ENCODE results near the gene TCOF1. TPM values are rescaled to one million over a fixed set of nuclear protein-coding genes. Genes with fewer than 3 reads are reported as not detected.

TCOF1 gene
- polyA plus RNA-seq, 3 donors from 2014 or later = 3.2 to 21.5 (median 3.5) TPM

GRCh38 chr5:150329881-150330876, 27.3 kb upstream of the TCOF1 start:
- Mint-ChIP-seq H3K27me3 (ENCODE audit: low read depth in 3 of 3) (peaks cover 0 to 4% (median 1%) of the 10 kb centered on the region in 3 donors), H3K4me1 (peaks cover 0 to 5% of the 10 kb centered on the region in 2 donors), H3K4me3 (no peak overlapping the region), H3K36me3 (no peaks in the 10 kb centered on the region), H3K27ac (no peak overlapping the region), H3K9me3 (no peaks in the 10 kb centered on the region)
- peak; percentile 17 to 52 (median 44) for DNase-seq

- peaks cover 0 to 3% (median 0%) of the 10 kb centered on the region in 3 donors for H3K27me3 Mint-ChIP-seq (ENCODE audit: low read depth in 3 of 3)
- H3K4me3 Mint-ChIP-seq = no peak overlapping the region
Observed at GRCh38 chr5:150333400-150333799, 24.1 kb upstream of the TCOF1 start.

GRCh38 chr5:150335778-150336177, 21.7 kb upstream of the TCOF1 start:
- H3K4me1 Mint-ChIP-seq = no peaks in the 10 kb centered on the region
- no peak for DNase-seq
- no peaks in the 10 kb centered on the region for H3K36me3 Mint-ChIP-seq
- no peak overlapping the region for H3K27ac Mint-ChIP-seq
- no peak overlapping the region for H3K4me3 Mint-ChIP-seq
- peaks cover 0 to 2% (median 0%) of the 10 kb centered on the region in 3 donors for H3K27me3 Mint-ChIP-seq (ENCODE audit: low read depth in 3 of 3)
- no peaks in the 10 kb centered on the region for H3K9me3 Mint-ChIP-seq

More at GRCh38 chr5:150333400-150333799, 24.1 kb upstream of the TCOF1 start:
- H3K27ac Mint-ChIP-seq = peak overlapping the region in 1 of 6 donors; percentile 46
- H3K9me3 Mint-ChIP-seq = no peaks in the 10 kb centered on the region
- DNase-seq = no peak
- peaks cover 0 to 5% of the 10 kb centered on the region in 2 donors for H3K4me1 Mint-ChIP-seq
- no peaks in the 10 kb centered on the region for H3K36me3 Mint-ChIP-seq

GRCh38 chr5:150338546-150338945, 19.0 kb upstream of the TCOF1 start:
- Mint-ChIP-seq H3K27me3 (ENCODE audit: low read depth in 3 of 3) (peaks cover 0 to 5% (median 2%) of the 10 kb centered on the region in 3 donors), H3K4me1 (peaks cover 14 to 15% of the 10 kb centered on the region in 2 donors), H3K9me3 (no peaks in the 10 kb centered on the region), H3K36me3 (no peaks in the 10 kb centered on the region), H3K4me3 (no peak overlapping the region), H3K27ac (no peak overlapping the region)
- DNase-seq = no peak

GRCh38 chr5:150339165-150339564, 18.3 kb upstream of the TCOF1 start:
- Mint-ChIP-seq H3K27ac (no peak overlapping the region), H3K4me1 (peaks cover 14 to 17% of the 10 kb centered on the region in 2 donors), H3K36me3 (no peaks in the 10 kb centered on the region), H3K4me3 (no peak overlapping the region), H3K27me3 (ENCODE audit: low read depth in 3 of 3) (peaks cover 0 to 5% (median 2%) of the 10 kb centered on the region in 3 donors), H3K9me3 (no peaks in the 10 kb centered on the region)
- no peak for DNase-seq

GRCh38 chr5:150339841-150340240, 17.7 kb upstream of the TCOF1 start:
- no peaks in the 10 kb centered on the region for H3K36me3 Mint-ChIP-seq
- peaks cover 14 to 17% of the 10 kb centered on the region in 2 donors for H3K4me1 Mint-ChIP-seq
- H3K4me3 Mint-ChIP-seq = no peak overlapping the region
- H3K27ac Mint-ChIP-seq = no peak overlapping the region
- H3K9me3 Mint-ChIP-seq = no peaks in the 10 kb centered on the region
- DNase-seq = no peak
- H3K27me3 Mint-ChIP-seq (ENCODE audit: low read depth in 3 of 3) = peaks cover 0 to 5% (median 2%) of the 10 kb centered on the region in 3 donors

- Mint-ChIP-seq H3K27me3 (ENCODE audit: low read depth in 3 of 3) (peaks cover 0 to 5% (median 2%) of the 10 kb centered on the region in 3 donors), H3K27ac (no peak overlapping the region), H3K36me3 (no peaks in the 10 kb centered on the region), H3K9me3 (no peaks in the 10 kb centered on the region), H3K4me3 (no peak overlapping the region), H3K4me1 (peaks cover 14 to 17% of the 10 kb centered on the region in 2 donors)
- no peak for DNase-seq
Observed at GRCh38 chr5:150340614-150341255, 16.8 kb upstream of the TCOF1 start.

GRCh38 chr5:150341331-150341730, 16.2 kb upstream of the TCOF1 start:
- DNase-seq = no peak
- H3K4me1 Mint-ChIP-seq = peaks cover 14 to 17% of the 10 kb centered on the region in 2 donors
- peaks cover 0 to 5% (median 2%) of the 10 kb centered on the region in 3 donors for H3K27me3 Mint-ChIP-seq (ENCODE audit: low read depth in 3 of 3)
- H3K27ac Mint-ChIP-seq = no peak overlapping the region
- no peaks in the 10 kb centered on the region for H3K36me3 Mint-ChIP-seq
- H3K4me3 Mint-ChIP-seq = no peak overlapping the region
- H3K9me3 Mint-ChIP-seq = no peaks in the 10 kb centered on the region

GRCh38 chr5:150341989-150342388, 15.5 kb upstream of the TCOF1 start:
- Mint-ChIP-seq H3K27me3 (ENCODE audit: low read depth in 3 of 3) (peaks cover 0 to 3% (median 2%) of the 10 kb centered on the region in 3 donors), H3K4me1 (peaks cover 14 to 17% of the 10 kb centered on the region in 2 donors), H3K9me3 (no peaks in the 10 kb centered on the region), H3K27ac (no peak overlapping the region), H3K36me3 (no peaks in the 10 kb centered on the region), H3K4me3 (no peak overlapping the region)
- no peak for DNase-seq

- peaks cover 0 to 3% (median 2%) of the 10 kb centered on the region in 3 donors for H3K27me3 Mint-ChIP-seq (ENCODE audit: low read depth in 3 of 3)
- peak in 1 of 3 donors; percentile 17 for DNase-seq
- H3K4me3 Mint-ChIP-seq = peak overlapping the region in 2 of 5 donors; percentile 1 to 21
- peak overlapping the region in 1 of 6 donors; percentile 26 for H3K27ac Mint-ChIP-seq
- no peaks in the 10 kb centered on the region for H3K36me3 Mint-ChIP-seq
- no peaks in the 10 kb centered on the region for H3K9me3 Mint-ChIP-seq
- H3K4me1 Mint-ChIP-seq = peaks cover 14 to 17% of the 10 kb centered on the region in 2 donors
Observed at GRCh38 chr5:150342583-150342982, 14.9 kb upstream of the TCOF1 start.

GRCh38 chr5:150343994-150344631, 13.4 kb upstream of the TCOF1 start:
- DNase-seq = no peak
- Mint-ChIP-seq H3K9me3 (no peaks in the 10 kb centered on the region), H3K4me1 (peaks cover 14 to 17% of the 10 kb centered on the region in 2 donors), H3K27me3 (ENCODE audit: low read depth in 3 of 3) (peaks cover 0 to 3% (median 2%) of the 10 kb centered on the region in 3 donors), H3K4me3 (no peak overlapping the region), H3K27ac (no peak overlapping the region), H3K36me3 (no peaks in the 10 kb centered on the region)

- Mint-ChIP-seq H3K27ac (no peak overlapping the region), H3K36me3 (no peaks in the 10 kb centered on the region), H3K9me3 (peaks cover 0 to 2% (median 0%) of the 10 kb centered on the region in 6 donors), H3K4me1 (peaks cover 18 to 21% of the 10 kb centered on the region in 2 donors), H3K4me3 (no peak overlapping the region), H3K27me3 (ENCODE audit: low read depth in 3 of 3) (peaks cover 0 to 3% (median 2%) of the 10 kb centered on the region in 3 donors)
- no peak for DNase-seq
Observed at GRCh38 chr5:150345716-150346115, 11.8 kb upstream of the TCOF1 start.

- Mint-ChIP-seq H3K4me1 (peaks cover 20 to 29% of the 10 kb centered on the region in 2 donors), H3K27me3 (ENCODE audit: low read depth in 3 of 3) (peaks cover 0 to 2% (median 1%) of the 10 kb centered on the region in 3 donors), H3K36me3 (no peaks in the 10 kb centered on the region), H3K27ac (no peak overlapping the region), H3K4me3 (no peak overlapping the region), H3K9me3 (peaks cover 0 to 2% (median 0%) of the 10 kb centered on the region in 6 donors)
- no peak for DNase-seq
Observed at GRCh38 chr5:150346592-150346991, 10.9 kb upstream of the TCOF1 start.

Measured in immature natural killer cell (primary cell).